GM12873 (cell line): ENCODE results near the gene SCFD2.

Source experiments
- CTCF ChIP-seq: IDR thresholded peaks from 2 replicates; pipeline ENCODE4 v1.5.1; 2012; ENCODE audit warnings: low read depth, mild to moderate bottlenecking, moderate library complexity, low read length, control low read depth; ENCODE audit not compliant: insufficient read depth; ENCODE audit errors: missing control alignments

The SCFD2 gene

GRCh38 chr4:53151489-53151788 is 214.4 kb downstream of the SCFD2 start:
- TF ChIP-seq CTCF, result no peak

GRCh38 chr4:53150631-53151488 is 215.0 kb downstream of the SCFD2 start:
- no peak for TF ChIP-seq CTCF

GRCh38 chr4:53147711-53148110 is 218.2 kb downstream of the SCFD2 start:
- no peak for TF ChIP-seq CTCF

GRCh38 chr4:53147197-53147596 is 218.7 kb downstream of the SCFD2 start:
- TF ChIP-seq CTCF, result no peak

GRCh38 chr4:53141308-53141707 is 224.6 kb downstream of the SCFD2 start:
- TF ChIP-seq CTCF, result no peak

GRCh38 chr4:53137468-53137867 is 228.4 kb downstream of the SCFD2 start:
- TF ChIP-seq CTCF, result no peak

GRCh38 chr4:53136954-53137353 is 228.9 kb downstream of the SCFD2 start:
- no peak for TF ChIP-seq CTCF
